ENCODE measurements around the gene OR51A7.
"Not testable (repeated sequence)": the region's sequence is repeated elsewhere in the genome, so short reads cannot be mapped to it uniquely, and the experiment has no call there.

DNA sequence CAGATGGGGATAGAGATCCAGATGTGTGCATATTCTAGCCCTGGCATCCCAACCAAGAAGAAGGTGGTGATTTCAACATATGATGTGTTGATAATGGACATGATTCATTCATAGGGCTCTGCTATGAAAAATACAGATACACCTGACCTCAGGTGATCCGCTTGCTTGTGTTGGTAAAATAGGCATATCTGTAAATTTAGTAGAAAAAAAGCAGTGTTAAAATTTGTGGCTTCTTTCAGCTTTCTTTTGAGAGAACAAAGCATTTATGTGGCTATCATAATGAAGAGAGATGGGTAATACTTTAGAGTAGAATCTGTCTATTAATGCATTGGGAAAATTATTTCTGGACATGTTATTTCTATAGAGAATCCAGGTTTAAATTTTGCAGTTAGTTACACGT is 52.0 kb downstream of the OR51A7 start, which contains the start of gene OR51A2:
- TF ChIP-seq, protein P1, sequence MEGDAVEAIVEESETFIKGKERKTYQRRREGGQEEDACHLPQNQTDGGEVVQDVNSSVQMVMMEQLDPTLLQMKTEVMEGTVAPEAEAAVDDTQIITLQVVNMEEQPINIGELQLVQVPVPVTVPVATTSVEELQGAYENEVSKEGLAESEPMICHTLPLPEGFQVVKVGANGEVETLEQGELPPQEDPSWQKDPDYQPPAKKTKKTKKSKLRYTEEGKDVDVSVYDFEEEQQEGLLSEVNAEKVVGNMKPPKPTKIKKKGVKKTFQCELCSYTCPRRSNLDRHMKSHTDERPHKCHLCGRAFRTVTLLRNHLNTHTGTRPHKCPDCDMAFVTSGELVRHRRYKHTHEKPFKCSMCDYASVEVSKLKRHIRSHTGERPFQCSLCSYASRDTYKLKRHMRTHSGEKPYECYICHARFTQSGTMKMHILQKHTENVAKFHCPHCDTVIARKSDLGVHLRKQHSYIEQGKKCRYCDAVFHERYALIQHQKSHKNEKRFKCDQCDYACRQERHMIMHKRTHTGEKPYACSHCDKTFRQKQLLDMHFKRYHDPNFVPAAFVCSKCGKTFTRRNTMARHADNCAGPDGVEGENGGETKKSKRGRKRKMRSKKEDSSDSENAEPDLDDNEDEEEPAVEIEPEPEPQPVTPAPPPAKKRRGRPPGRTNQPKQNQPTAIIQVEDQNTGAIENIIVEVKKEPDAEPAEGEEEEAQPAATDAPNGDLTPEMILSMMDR (conservative IDR thresholded peaks at IDR 0.05; ENCODE audit: low read depth, low read length), result not testable (repeated sequence)
- not testable (repeated sequence) for TF ChIP-seq EZH2 (IDR thresholded peaks at IDR 0.05; ENCODE audit: low read length, unreplicated experiment); EZH2phosphoT487 (IDR thresholded peaks at IDR 0.05; ENCODE audit: borderline replicate concordance, low read length)
